Measurements from ENCODE around the gene SULT1C3.

DNA sequence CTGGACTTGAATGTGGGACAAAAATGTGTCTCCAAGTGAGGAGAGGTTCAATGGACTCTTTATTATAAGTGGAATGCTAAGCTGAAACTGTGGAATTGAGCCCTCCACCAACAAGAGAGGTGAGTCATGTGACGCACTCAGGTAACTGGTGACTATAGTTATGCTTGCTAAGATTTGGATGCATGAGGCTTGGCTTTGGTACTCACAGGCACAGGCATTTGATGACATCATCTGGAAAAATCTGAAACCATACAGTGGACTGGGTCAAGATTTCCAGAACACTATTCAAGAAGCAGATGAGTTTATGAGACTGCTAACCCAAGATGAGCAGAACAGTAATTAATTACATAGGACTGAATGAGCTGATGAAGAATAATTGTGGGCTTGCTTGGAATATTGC is 15.7 kb upstream of the SULT1C3 start:
- TF ChIP-seq, protein P1, sequence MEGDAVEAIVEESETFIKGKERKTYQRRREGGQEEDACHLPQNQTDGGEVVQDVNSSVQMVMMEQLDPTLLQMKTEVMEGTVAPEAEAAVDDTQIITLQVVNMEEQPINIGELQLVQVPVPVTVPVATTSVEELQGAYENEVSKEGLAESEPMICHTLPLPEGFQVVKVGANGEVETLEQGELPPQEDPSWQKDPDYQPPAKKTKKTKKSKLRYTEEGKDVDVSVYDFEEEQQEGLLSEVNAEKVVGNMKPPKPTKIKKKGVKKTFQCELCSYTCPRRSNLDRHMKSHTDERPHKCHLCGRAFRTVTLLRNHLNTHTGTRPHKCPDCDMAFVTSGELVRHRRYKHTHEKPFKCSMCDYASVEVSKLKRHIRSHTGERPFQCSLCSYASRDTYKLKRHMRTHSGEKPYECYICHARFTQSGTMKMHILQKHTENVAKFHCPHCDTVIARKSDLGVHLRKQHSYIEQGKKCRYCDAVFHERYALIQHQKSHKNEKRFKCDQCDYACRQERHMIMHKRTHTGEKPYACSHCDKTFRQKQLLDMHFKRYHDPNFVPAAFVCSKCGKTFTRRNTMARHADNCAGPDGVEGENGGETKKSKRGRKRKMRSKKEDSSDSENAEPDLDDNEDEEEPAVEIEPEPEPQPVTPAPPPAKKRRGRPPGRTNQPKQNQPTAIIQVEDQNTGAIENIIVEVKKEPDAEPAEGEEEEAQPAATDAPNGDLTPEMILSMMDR (conservative IDR thresholded peaks at IDR 0.05; ENCODE audit: low read depth, low read length), result no peak
- no peak for TF ChIP-seq EZH2 (IDR thresholded peaks at IDR 0.05; ENCODE audit: borderline replicate concordance, low read depth, low read length, poor library complexity, severe bottlenecking)
